GM12891 (cell line): ENCODE results near the gene HRK.

ENCODE experiments used
- PAX5 ChIP-seq: IDR thresholded peaks from 2 replicates; pipeline ENCODE4 v1.6.1; 2011; ENCODE audit warnings: low read length, moderate library complexity, mild to moderate bottlenecking; ENCODE audit not compliant: insufficient read depth, severe bottlenecking
- POLR2A ChIP-seq: IDR thresholded peaks from 2 replicates; pipeline ENCODE4 v1.6.1; 2011; ENCODE audit warnings: low read depth, low read length, control low read depth
- POLR2AphosphoS5 ChIP-seq: IDR thresholded peaks from 2 replicates; pipeline ENCODE4 v1.6.1; 2011; ENCODE audit warnings: low read depth, low read length, control low read depth
- POU2F2 ChIP-seq: IDR thresholded peaks from 2 replicates; pipeline ENCODE4 v1.6.1; 2011; ENCODE audit warnings: low read depth, mild to moderate bottlenecking, control low read depth, low read length, moderate library complexity
- SPI1 ChIP-seq: IDR thresholded peaks from 2 replicates; pipeline ENCODE4 v1.6.1; 2011; ENCODE audit warnings: low read depth, low read length, control low read depth
- TAF1 ChIP-seq: IDR thresholded peaks from 2 replicates; pipeline ENCODE4 v1.6.1; 2011; ENCODE audit warnings: low read depth, low read length, control low read depth

- no peak for TF ChIP-seq POLR2AphosphoS5
- TF ChIP-seq TAF1 = no peak
- no peak for TF ChIP-seq POLR2A
- no peak for TF ChIP-seq SPI1
- no peak for TF ChIP-seq PAX5
- no peak for TF ChIP-seq POU2F2
Observed at GRCh38 chr12:116839287-116839830, 41.9 kb downstream of the HRK start.
